Duodenal mucosa (tissue), 2 donors: ENCODE data around the gene GMDS.

Source experiments
- H3K27ac ChIP-seq: one replicate; pipeline ENCODE4 v1.7.0; 2013; ENCODE audit warnings: low read depth, low read length
- H3K27me3 ChIP-seq, 2 donors: one replicate each; pipeline ENCODE4 v1.7.0; 2013; ENCODE audit warnings: low read length in 2 of 2, control low read depth in 1 of 2; ENCODE audit not compliant: insufficient read depth in 2 of 2, control insufficient read depth in 1 of 2
- H3K36me3 ChIP-seq, 2 donors: one replicate each; pipeline ENCODE4 v1.7.0; 2013; ENCODE audit warnings: low read length in 2 of 2, control low read depth in 1 of 2; ENCODE audit not compliant: insufficient read depth in 2 of 2, control insufficient read depth in 1 of 2
- H3K4me1 ChIP-seq, 2 donors: one replicate each; pipeline ENCODE4 v1.7.0; 2013; ENCODE audit warnings: low read length in 2 of 2, control low read depth in 1 of 2; ENCODE audit not compliant: insufficient read depth in 2 of 2, control insufficient read depth in 1 of 2
- H3K4me3 ChIP-seq, 2 donors: one replicate each; pipeline ENCODE4 v1.7.0; 2013; ENCODE audit warnings: low read length in 2 of 2, low read depth in 1 of 2
- H3K9ac ChIP-seq, 2 donors: one replicate each; pipeline ENCODE4 v1.7.0; 2013; ENCODE audit warnings: low read length in 2 of 2, low read depth in 1 of 2
- H3K9me3 ChIP-seq, 2 donors: one replicate each; pipeline ENCODE4 v1.7.0; 2013; ENCODE audit warnings: low read length in 2 of 2, control low read depth in 1 of 2; ENCODE audit not compliant: control insufficient read depth in 1 of 2

The GMDS gene

GRCh38 chr6:1613346-1613687, 632.1 kb downstream of the GMDS start:
- Histone ChIP-seq H3K27me3 (peaks cover 53 to 61% of the 10 kb centered on the region in 2 donors), H3K36me3 (no peaks in the 10 kb centered on the region), H3K4me1 (peaks cover 18 to 22% of the 10 kb centered on the region in 2 donors), H3K9ac (no peak overlapping the region), H3K4me3 (no peak overlapping the region), H3K27ac (no peak overlapping the region), H3K9me3 (no peaks in the 10 kb centered on the region)

GRCh38 chr6:1612974-1613306, 632.5 kb downstream of the GMDS start:
- H3K27me3 ChIP-seq, result peaks cover 56 to 65% of the 10 kb centered on the region in 2 donors
- H3K4me3 ChIP-seq, result no peak overlapping the region
- H3K9ac ChIP-seq, result no peak overlapping the region
- no peak overlapping the region for H3K27ac ChIP-seq
- H3K36me3 ChIP-seq, result no peaks in the 10 kb centered on the region
- H3K9me3 ChIP-seq, result no peaks in the 10 kb centered on the region
- H3K4me1 ChIP-seq, result peaks cover 22 to 26% of the 10 kb centered on the region in 2 donors

GRCh38 chr6:1612299-1612973, 633.0 kb downstream of the GMDS start:
- H3K27ac ChIP-seq, result no peak overlapping the region
- H3K4me3 ChIP-seq, result peak overlapping the region; percentile 71 to 73
- no peak overlapping the region for H3K9ac ChIP-seq
- no peaks in the 10 kb centered on the region for H3K9me3 ChIP-seq
- H3K4me1 ChIP-seq, result peaks cover 27 to 31% of the 10 kb centered on the region in 2 donors
- H3K27me3 ChIP-seq, result peaks cover 61 to 65% of the 10 kb centered on the region in 2 donors
- no peaks in the 10 kb centered on the region for H3K36me3 ChIP-seq

GRCh38 chr6:1611572-1612298, 633.7 kb downstream of the GMDS start:
- Histone ChIP-seq H3K27me3 (peaks cover 65 to 68% of the 10 kb centered on the region in 2 donors), H3K4me3 (peak overlapping the region; percentile 71 to 73), H3K9me3 (no peaks in the 10 kb centered on the region), H3K9ac (no peak overlapping the region), H3K36me3 (no peaks in the 10 kb centered on the region), H3K27ac (no peak overlapping the region), H3K4me1 (peaks cover 32 to 33% of the 10 kb centered on the region in 2 donors)

GRCh38 chr6:1611322-1611571, 634.2 kb downstream of the GMDS start:
- H3K27ac ChIP-seq, result no peak overlapping the region
- no peaks in the 10 kb centered on the region for H3K9me3 ChIP-seq
- H3K9ac ChIP-seq, result no peak overlapping the region
- peaks cover 33 to 36% of the 10 kb centered on the region in 2 donors for H3K4me1 ChIP-seq
- peaks cover 69 to 70% of the 10 kb centered on the region in 2 donors for H3K27me3 ChIP-seq
- H3K36me3 ChIP-seq, result no peaks in the 10 kb centered on the region
- no peak overlapping the region for H3K4me3 ChIP-seq

- H3K36me3 ChIP-seq, result no peaks in the 10 kb centered on the region
- H3K27ac ChIP-seq, result no peak overlapping the region
- peaks cover 33 to 40% of the 10 kb centered on the region in 2 donors for H3K4me1 ChIP-seq
- H3K9me3 ChIP-seq, result no peaks in the 10 kb centered on the region
- H3K9ac ChIP-seq, result no peak overlapping the region
- peak overlapping the region; percentile 25 to 61 for H3K4me3 ChIP-seq
- peaks cover 73 to 74% of the 10 kb centered on the region in 2 donors for H3K27me3 ChIP-seq
Observed at GRCh38 chr6:1610497-1611321, 634.7 kb downstream of the GMDS start.

GRCh38 chr6:1609648-1610496, 635.5 kb downstream of the GMDS start, which contains the start of gene FOXC1:
TSS of gene FOXC1 (plus strand) at chr6:1609915. CDS start at chr6:1610446, 531 bp downstream.
- no peak within 1 kb of the TSS for H3K9ac ChIP-seq
- H3K36me3 ChIP-seq, result no peaks in the 10 kb centered on the region
- peaks cover 33 to 47% of the 10 kb centered on the region in 2 donors for H3K4me1 ChIP-seq
- peak within 1 kb of the TSS; percentile 50 for H3K27ac ChIP-seq
- peaks cover 74% of the 10 kb centered on the region in 2 donors for H3K27me3 ChIP-seq
- no peaks in the 10 kb centered on the region for H3K9me3 ChIP-seq
- H3K4me3 ChIP-seq, result peak within 1 kb of the TSS; percentile 35 to 61

GRCh38 chr6:1609041-1609647, 636.3 kb downstream of the GMDS start:
- peaks cover 74 to 78% of the 10 kb centered on the region in 2 donors for H3K27me3 ChIP-seq
- H3K27ac ChIP-seq, result peak overlapping the region; percentile 50

GRCh38 chr6:1608222-1609040, 637.0 kb downstream of the GMDS start:
- H3K36me3 ChIP-seq, result no peaks in the 10 kb centered on the region
- H3K9me3 ChIP-seq, result no peaks in the 10 kb centered on the region
- peaks cover 26 to 55% of the 10 kb centered on the region in 2 donors for H3K4me1 ChIP-seq
- no peak overlapping the region for H3K27ac ChIP-seq
- H3K27me3 ChIP-seq, result peaks cover 75 to 78% of the 10 kb centered on the region in 2 donors
- H3K9ac ChIP-seq, result no peak overlapping the region
- H3K4me3 ChIP-seq, result no peak overlapping the region

More at GRCh38 chr6:1609041-1609647, 636.3 kb downstream of the GMDS start:
- H3K4me3 ChIP-seq, result peak overlapping the region; percentile 22 to 48
- H3K9ac ChIP-seq, result no peak overlapping the region
- peaks cover 30 to 53% of the 10 kb centered on the region in 2 donors for H3K4me1 ChIP-seq
- H3K36me3 ChIP-seq, result no peaks in the 10 kb centered on the region
- no peaks in the 10 kb centered on the region for H3K9me3 ChIP-seq
